Stimulated activated CD8-positive, alpha-beta memory T cell treated with anti-CD3 and anti-CD28 coated beads, Interleukin-12 subunit alpha, Interleukin-12 subunit beta, amount 100 ng/mL, for 1 hour (primary cell): ENCODE measurements around the gene SLC9A8.

Source experiments
- DNase-seq: peaks from one replicate; pipeline ENCODE4 v3.0.0-alpha.2; 2020; ENCODE audit warnings: low read depth

The SLC9A8 gene

GRCh38 chr20:49915380-49916145, 102.9 kb downstream of the SLC9A8 start, which contains the start of gene SPATA2:
TSS of gene SPATA2 (minus strand) at chr20:49915529. CDS start at chr20:49908490, 7,039 bp downstream.
- DNase-seq, result peak; percentile 91

DNA sequence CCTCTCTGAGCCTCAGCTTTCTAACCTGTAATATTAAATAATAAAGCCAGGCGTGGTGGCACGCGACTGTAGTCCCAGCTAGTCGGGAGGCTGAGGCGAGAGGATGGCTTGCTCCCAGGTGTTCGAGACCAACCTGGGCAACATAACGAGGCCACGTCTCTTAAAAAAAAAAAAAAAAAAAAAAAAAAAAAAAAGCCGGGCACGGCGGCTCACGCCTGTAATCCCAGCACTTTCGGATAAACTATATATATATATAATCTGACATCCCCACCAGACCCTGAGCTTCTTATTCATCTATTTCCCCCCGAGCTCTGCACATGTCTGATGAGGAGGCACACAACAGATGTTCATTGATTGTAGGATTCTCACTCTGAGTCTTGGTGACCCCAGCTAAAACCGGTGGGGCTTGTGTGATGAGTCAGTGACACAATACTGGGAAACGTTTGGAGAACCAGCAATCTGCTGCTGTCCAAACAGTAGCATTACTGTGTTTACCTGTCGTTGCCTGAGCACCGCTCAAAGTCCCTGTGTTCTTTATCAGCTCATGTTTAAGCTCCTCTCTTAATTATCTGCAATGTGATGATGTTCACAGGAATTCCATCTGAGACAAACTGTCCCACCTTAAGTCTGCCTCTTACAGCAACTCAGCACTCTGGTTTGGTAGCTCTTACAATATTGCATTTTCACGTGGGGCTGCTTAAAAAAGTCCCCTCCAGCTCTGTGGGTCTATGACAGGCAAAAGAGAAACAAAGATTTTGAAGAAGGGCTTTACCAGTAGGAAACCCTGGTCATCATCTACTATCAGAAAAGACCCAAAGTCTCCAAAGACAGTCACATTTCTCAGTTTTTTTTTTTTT, 103.7 kb downstream of the SLC9A8 start:
- no peak for DNase-seq

GRCh38 chr20:49918446-49918845, 105.8 kb downstream of the SLC9A8 start:
- no peak for DNase-seq

DNA sequence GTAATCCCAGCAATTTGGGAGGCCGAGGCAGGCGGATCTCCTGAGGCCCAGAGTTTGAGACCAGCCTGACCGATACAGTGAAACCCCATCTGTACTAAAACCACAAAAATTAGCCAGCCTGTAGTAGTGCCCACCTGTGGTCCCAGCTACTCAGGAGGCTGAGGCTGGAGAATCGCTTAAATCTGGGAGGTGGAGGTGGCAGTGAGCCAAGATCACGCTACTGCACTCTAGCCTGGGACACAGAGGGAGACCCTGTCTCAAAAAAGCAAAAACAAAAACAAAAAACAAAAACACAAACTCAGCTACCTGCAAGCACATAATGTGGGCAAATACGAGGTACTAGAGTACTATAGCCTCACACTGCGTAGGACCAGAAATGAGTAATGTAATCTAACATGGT, 106.4 kb downstream of the SLC9A8 start:
- DNase-seq, result no peak

DNA sequence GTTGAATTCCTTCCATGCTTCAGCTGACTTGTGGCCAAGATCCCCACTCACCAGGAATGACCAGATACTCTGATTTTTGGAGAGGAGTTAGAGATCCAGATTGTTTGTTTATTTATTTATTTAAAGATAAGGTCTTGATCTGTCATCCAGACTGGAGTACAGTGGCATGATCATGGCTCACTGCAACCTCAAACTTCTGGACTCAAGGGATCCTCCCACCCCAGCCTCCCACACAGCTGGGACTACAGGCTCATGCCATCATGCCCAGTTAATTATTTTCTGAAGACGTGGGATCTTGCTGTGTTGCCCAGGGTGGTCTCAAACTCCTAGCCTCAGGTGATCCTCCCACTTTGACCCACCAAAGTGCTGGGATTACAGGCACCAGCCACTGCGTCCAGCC, 106.8 kb downstream of the SLC9A8 start:
- DNase-seq, result no peak

DNA sequence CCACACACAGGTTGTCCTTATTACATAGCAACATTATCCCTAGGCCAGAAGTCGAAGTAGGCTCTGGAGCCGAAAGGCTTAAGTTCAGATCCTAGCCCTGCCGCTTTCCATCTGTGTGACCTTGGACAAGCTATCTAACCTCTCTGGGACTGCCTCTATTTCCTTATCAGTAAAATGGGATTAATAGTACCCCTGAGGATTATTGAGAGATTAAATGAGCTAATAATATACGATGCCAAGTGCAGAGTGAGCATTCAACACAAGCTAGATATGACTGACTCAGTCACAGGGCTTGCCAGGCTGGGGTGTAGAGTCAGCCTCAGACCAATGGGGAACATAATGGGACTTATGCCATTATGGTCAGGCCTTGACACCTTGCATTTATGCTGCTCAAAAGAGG, 111.6 kb downstream of the SLC9A8 start:
- no peak for DNase-seq

DNA sequence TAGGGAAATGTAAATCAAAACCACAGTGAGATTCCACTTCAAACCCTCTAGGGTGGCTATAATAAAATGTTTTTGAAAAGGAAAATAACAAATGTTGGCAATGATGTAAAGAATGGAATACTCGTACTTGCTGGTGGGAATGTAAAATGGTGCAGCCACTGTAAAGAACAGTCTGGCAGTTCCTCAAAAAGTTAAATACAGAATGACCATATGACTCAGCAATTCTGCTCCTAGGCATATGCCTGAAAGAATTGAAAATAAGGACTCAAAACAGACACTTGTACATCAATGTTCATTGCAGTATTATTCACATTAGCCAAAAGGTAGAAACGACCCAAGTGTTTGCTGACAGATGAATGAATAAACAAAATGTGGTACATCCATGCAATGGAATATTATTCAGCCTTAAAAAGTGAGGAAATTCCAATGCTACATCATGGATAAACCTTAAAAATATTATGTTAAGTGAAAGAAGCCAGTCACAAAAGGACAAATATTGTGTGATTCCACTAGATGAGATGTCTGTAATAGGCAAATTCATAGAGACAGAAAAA, 113.3 kb downstream of the SLC9A8 start:
- DNase-seq, result no peak

- DNase-seq, result peak; percentile 75
Observed at GRCh38 chr20:49928411-49929141, 115.9 kb downstream of the SLC9A8 start.

DNA sequence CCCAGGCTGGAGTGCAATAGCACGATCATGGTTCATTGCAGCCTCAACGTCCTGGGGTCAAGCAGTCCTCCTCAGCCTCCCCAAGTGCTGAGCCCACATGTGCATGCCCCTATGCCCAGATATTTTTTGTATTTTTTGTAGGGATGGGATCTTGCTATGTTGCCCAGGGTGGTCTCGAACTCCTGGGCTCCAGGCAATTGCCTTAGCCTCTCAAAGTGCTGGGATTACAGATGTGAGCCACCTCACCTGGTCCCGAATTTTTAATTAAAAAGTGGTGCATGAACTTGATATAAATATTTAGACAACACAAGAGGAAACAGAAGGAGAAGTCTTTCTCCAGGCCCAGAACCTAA, 116.5 kb downstream of the SLC9A8 start:
- DNase-seq, result no peak

- no peak for DNase-seq
Observed at GRCh38 chr20:49935746-49936152, 123.1 kb downstream of the SLC9A8 start.

DNA sequence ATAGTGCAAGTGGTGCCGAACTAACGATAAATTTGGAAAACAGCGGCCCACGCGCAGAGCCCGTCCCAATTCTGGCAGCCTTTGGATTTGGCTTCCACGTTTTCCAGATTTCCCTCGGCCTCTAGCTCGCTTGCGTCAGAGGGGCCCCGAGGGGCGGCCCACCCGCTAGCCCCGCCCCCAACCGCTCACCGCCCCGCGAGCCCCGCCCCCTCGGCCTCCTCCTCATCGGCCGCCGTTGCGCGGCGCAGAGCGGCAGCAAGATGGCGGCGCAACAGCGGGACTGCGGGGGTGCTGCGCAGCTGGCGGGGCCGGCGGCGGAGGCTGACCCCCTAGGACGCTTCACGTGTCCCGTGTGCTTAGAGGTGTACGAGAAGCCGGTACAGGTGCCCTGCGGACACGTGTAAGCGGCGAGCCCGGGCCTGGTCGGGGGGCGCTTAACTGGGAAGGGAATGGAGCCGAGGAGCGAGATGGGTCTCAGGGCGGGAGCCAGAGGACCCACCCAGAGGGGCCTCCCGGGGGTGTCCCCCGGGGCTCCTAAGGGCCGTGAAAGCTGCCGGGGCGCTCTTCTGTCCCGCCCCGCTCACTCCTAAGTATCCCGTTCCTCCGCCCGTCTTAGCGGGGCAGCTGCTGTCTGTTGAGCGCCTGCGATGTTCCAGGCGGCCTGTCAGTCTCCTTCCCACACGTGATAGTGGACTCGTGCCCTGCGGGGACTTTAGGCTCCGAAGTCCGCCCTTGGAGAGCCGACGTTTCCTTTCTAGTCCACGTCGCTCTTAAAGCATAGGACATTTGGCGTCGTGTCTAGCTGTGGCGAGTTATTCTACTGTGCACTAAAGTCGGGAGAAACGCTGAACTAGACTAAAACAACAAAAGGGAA, 123.8 kb downstream of the SLC9A8 start, which contains the start of gene RNF114:
RNF114 (plus strand) TSS at position 245 of the 874 bp plus-strand sequence; CDS start at position 261, 16 bp downstream.
- peak; percentile 79 for DNase-seq

GRCh38 chr20:49937027-49937929, 124.7 kb downstream of the SLC9A8 start:
- no peak for DNase-seq

GRCh38 chr20:49938173-49939163, 125.8 kb downstream of the SLC9A8 start:
- no peak for DNase-seq

- no peak for DNase-seq
Observed at GRCh38 chr20:49941456-49941855, 128.8 kb downstream of the SLC9A8 start.
